Stromal cell of bone marrow (primary cell): Measurements from ENCODE around the gene CYTH1.

Experiments
- DNase-seq: peaks from one replicate; pipeline ENCODE4 v3.0.0-alpha.2; 2012; ENCODE audit warnings: low read depth

The CYTH1 gene

DNA sequence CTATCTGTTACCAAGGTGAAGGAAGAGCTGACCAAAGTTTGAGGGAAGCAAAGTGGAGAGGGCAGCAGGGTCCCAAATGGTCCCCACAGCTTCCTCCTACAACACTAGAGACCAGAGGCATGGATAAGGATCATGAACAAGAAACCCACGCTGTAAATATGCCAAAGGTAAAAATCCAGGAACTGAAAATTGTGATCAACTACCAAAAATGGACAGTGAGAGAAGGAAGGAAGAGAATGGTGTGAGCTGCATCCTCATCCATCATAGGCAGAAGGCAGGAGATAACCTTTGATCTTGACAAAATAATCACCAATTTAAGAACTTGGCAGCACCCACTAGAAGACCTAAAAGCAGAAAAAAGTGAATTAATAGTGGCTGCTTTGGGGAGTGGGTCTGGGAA, 66.2 kb downstream of the CYTH1 start:
- DNase-seq = no peak

DNA sequence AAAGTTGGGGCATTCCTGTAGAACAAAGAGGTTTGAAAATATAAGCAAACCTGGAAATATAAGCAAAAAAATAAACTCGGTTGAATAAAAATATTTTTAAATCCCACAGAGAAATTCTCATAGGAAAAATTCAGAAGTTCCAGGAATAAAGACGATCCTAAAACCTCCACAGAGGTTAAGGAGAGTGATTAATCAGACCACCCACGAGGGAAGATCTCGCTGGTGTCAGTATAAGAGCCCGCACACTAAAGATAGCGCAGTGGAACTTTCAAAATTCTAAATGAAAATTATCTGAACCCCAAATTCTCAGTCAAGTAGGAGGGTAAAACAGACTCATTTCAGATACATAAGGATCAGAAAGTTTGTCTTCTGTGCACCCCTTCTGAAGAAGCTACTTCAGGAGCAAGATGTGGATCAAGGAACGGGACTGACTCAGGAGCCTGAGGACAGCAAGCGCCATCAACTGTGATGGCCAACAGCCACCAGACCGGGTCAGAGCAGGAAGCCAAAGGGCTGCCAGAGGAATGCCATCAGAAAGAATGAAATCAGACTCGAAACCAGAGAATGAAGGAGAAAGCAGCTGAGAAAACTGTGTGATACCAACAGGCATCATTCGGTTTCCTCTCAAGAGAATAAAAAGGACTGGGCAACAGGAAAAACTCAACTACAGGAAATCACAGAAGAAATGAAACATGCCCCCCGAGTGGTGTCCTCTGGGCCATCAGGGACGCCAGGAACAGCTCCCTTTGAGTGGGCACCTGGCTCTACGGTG, 66.9 kb downstream of the CYTH1 start:
- DNase-seq = no peak

DNA sequence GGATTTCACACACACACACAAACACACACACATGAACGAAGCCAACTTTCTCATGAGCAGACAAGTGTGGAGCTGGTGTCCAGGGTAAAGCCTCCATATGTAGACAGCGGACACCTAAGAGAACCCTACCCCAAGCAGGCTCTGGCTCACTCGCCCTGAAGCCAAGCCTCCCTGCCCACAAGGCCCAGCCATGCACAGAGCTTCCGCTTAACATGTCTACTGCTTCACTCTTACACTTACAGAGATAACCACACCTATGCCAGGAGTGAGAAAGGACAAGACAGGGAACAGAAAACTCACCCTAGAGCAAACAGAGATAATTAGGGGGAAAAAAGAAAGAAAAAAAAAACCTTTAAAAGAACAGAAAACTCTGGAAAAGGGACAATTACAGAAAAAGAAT, 67.5 kb downstream of the CYTH1 start:
- DNase-seq = no peak

DNA sequence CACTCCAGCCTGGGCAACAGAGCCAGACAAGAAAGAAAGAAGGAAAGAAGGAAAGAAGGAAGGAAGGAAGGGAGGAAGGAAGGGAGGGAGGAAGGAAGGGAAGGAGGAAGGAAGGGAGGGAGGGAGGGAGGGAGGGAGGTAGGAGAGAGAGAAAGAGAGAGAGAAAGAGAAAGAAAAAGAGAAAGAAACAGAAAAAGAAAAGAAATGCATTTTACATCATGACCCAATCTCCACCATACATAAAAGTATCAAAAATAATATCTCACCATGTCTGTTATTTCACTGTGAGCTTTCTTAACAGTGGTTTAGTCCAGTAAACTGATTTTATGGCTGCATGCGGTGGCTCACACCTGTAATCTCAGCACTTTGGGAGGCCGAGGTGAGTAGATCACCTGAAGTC, 70.0 kb downstream of the CYTH1 start:
- DNase-seq = no peak

DNA sequence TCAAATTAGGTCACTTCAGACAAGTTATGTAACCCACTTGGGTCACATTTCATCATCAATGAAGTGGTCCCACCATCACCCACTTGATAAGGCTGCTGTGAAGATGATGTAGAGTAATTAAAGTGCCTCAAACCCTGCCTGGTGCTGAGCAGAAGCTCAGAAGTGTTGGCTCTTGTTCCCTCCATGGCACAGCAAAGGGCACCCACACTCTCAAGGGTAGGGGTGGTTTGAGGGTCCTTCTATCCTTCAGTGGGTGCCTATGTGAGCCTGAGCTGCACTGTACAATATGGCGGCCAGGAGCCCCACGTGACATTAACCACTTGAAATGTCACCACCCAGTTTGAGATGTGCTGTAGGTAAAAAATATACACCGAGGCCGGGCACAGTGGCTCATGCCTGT, 71.5 kb downstream of the CYTH1 start:
- DNase-seq = no peak

DNA sequence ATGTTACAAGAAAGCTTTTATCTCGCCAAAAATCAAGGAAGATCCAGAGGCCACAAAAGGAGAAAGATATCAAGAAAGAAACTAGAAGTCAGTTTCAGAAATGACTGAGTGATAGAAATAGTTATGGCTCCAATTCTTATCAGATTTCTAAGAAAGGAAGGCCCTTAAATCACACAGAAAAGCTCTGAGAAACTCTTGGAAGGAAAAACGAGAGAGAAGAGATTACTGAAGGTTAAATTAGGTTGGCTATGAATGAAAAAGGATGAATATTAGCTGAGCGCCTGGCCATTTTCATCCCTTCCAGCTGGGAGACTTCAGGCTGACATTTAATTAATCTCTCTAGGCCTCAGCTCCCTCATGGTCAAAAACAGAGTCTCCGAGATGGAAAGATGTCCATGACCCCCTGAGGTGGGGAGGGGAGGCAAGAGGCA, 72.3 kb downstream of the CYTH1 start:
- no peak for DNase-seq

DNA sequence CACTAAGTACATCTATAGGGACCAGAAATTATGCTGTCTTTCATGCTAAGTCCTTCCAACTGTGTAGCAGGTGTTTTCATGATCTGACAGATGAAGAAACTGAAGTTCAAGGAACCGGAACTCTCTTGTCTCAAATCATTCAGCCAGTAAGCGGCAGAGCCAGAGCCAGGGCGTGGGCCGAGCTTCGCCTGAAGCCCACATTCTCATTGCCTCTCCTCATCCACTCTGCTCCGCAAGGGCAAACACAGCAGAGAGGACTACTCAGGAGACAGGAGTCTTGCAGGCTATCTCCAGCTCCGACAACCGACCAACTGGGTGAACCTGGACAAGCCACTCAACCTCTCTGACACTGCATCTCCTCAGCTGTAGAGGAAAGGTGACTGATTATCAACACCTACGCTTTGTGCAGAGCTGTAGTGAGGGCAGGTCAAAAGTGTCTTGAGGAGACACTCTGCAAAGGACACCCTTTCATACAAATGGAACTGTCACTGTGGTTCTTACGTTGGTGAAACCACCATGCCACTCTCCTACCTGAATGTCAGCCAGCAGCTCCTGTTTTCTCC, 72.9 kb downstream of the CYTH1 start:
- no peak for DNase-seq

DNA sequence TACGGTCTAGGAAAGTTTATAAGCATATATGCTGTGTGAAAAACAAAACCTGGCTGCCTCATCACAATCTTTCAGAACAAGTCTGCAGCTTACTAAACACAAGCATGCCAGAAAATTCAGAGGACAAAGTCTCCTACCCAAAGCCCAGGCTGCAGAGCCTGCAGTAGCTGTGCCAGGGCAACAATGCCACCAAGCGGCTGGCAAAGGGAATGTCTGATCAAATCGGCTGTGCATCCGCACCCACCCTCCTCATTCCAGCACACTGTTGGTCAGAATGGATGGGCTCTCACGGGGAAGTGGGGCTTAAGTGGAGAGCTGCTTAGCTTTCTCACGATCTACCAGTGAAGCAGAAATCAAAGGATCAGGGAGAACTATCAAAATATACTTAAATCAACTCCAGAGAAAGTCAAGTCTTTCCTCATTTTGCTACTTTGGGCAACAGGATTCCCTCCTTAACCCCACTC, 73.5 kb downstream of the CYTH1 start:
- peak; percentile 58 for DNase-seq

DNA sequence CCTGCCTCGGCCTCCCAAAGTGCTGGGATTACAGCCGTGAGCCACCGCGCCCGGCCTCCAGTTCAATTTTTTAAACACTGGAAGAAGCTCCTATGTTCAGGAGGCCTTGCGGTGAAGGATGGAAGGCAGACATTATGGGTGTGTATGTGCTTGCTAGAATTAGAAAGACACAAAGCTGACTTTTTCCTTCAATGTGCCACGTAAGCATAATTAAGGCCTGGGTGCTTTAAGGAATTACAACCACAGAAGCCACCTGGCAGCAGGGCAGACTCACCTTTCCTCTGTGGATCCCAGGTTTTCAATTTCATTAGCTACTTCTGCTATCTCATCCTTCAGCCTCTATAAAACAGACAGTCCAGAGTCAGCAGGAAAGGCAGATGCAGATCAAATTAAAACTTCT, 74.2 kb downstream of the CYTH1 start:
- no peak for DNase-seq

DNA sequence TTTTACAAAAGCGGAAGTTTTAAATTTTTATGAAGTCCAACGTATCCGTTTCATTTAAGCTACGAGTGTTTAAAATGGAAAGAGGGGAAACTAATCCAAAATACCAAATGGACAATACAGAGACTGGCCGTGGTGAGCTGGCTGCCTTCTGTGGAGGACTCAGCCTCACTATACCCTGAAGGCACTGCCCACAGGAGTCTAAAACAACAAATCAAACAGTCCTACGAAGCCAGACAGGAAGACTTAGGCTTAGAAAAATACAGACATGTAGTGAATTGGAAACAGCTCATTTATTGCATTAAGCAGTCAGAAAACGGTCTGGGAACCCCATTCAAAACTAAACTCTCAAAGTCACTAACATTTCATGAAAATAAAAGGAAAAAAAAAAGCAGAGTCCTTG, 75.1 kb downstream of the CYTH1 start:
- DNase-seq = peak; percentile 12

DNA sequence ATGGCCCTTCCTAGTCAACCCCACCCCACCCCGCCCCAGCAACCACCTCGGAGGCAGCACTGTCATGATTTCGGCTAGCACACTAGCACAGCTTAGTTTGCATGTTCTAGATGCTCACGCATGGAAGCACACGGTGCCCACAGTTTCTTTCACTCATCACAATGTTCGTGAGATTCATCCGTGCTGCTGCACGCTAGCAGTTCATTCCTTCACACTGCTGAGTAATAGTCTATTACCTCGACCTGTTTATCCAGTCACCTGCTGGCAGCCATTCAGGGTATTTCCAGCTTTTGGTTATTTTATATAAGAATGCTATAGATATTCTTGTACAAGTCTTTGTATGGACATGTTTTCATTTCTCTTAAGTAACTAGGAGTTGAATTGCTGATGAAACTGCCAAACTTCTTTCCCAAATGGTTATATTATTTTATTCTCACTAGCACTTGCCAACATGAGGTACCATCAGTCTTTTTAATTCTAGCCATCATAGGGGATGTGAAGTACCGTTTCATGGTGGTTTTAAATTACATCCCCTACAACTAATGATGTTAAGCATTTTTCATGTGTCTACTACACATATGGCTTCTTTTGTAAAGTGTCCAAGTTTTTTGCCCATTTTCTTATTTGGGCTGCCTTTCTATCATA, 75.7 kb downstream of the CYTH1 start:
- no peak for DNase-seq

DNA sequence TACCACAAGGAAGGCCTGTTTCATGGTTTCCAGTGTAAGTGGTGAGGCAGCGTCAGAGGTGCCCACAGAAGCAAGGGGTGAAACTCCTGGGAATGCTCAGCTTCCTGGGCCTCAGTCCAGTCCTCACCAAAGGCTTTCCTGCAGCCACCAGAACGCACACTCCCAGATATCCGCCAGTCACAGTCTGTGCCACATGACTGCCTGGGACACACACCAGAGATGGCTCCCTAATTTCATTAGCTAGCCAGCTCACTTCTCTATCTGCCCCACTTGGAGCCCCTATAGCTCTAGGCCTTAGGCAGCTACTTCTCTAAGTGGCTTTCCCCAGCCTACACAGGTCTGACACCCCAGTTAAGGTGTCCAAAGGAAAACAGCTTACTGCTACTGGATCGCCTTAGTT, 77.0 kb downstream of the CYTH1 start:
- no peak for DNase-seq

DNA sequence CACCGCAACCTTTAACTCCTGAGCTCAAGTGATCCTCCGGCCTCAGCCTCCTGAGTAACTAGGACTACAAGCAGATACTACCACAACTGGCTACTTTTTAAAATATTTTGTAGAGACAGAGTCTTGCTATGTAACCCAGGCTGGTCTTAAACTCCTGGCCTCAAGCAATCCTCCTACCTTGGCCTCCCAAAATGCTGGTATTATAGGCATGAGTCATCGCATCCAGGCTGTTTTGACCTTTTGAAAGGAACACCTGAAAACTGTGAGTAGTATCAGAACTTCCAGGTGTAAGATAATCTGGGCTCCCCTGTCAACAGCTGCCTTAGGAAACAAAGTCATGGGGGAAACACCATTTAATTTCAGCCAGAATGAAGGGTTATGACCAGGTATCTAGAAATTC, 77.5 kb downstream of the CYTH1 start:
- no peak for DNase-seq

DNA sequence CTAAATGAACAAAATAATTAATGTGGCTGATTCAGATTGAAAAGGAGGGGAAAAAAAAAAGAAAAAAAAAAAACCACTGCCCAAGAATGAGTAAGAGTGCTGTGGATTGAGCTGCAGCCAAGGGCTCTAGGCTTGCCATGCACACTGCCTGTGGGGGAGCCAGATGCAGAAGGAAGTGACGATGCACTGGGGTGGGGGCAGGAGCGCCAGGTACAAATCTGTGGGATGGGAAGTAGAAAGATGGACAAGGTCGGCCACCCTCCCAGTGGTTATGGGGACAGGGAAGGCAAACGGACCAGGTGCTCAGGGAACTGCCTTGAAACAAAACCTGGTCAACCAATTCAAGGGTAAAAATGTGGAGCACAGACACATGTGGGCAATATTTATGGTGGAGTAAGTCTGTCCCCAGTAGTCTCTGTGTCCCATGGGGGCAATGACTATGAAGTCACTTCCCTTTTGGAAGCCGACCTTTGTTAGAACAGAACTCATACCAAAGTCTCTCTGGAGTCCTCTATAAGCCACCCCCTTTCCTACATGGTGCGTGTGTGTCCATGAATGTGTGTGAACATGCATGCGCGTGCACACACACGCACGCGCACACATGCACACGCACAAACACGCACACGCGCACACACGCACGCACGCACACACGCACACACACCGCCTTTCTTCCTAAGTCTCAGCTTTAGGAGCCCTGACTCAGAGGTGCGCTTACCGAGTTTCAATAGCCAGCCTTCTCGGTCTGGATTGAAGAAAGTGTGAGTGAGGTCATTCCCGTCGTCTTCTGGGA, 84.3 kb downstream of the CYTH1 start:
- peak; percentile 62 for DNase-seq

DNA sequence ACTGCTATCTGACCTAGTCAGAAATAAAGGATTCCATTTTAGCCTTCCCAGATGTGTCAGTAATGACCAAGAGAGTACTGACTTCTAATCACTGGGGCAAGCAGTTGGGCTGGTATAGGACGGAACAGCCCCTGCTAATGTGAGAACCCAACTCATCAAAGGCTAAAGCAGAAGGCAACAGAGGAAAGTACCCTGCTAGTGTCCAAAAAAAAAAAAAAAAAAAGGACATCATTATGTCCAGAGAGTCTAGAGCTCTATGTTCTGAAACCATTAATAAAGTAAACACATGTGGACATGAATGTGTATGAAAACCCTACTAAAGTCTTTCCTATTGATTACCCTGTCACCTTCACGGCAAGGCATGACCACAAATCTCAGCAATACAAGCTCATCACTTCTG, 85.0 kb downstream of the CYTH1 start:
- no peak for DNase-seq

DNA sequence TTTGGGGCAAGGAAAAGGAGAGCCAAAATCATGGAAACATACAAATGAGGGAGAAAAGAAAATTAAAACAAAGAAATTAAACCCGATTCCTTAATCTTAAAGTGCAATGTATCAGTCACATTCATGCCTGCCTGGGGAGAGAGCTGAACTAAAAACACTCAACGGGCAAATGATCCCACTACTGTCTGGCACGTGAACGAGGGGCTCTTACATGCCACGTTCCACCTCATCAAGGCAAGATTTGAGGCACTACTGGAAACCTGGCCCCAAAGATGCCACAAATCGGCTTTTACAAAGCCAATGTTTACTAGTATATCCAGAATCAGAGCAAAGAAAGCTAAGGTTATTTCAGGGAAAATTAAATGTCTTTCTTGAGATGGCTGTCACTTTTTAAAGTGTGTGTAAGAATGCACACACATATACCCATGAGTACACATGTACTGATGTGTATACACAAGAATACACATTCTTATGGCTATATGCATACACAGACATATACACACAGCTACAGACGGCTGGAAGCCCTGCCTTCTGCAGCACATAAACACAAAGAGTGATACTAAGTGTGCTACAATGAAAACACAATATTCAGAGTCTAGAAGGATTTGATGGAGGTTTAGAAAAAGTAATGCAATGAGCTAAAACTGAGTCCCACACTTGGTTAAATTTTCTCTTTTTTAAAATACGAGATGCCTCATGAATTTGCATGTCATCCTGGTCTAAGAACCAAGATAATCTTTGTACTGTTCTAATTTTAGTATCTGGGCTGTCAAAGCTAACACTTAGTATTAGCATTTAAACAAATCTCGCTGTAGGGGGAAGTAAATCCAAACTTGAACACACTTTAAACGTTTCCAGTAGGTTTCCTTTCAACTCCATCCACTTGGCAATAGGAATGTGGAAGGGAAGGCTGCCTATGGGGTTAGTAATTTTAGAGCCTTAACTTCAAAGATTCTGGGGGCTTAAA, 85.8 kb downstream of the CYTH1 start:
- no peak for DNase-seq

DNA sequence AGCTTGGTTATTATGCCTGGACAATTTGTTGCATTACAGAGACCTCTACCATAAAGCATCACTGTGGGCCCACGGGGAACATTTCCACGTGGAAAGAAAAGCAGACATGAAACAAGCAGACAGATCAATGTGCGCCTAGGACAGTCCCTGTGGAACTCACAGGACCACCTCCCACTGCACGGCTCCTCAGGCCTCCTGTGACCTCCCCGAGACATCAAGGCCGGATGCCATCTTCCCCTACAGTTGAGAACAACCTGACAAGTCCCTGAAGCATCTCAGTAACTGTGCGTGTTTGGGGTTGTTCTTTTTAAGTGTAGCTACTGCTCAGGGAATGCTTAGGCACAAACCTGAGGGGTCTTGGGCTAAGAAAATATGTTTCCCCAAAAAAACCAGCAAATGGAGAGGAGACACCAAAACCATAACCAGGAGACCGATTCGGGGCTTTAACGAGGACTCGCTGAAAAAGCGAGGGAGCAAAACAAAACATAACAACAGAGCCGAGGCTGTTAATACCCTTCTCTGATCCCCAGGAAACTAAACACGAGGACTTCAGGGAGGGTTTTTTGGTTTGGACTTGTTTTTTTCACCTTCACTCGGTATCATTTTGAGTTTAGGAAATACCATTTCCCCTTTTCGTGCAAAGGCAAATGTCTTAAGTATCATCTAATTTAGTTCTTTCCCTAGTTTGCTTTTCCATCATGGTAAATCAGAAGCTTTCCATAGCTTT, 87.1 kb downstream of the CYTH1 start:
- DNase-seq = no peak

DNA sequence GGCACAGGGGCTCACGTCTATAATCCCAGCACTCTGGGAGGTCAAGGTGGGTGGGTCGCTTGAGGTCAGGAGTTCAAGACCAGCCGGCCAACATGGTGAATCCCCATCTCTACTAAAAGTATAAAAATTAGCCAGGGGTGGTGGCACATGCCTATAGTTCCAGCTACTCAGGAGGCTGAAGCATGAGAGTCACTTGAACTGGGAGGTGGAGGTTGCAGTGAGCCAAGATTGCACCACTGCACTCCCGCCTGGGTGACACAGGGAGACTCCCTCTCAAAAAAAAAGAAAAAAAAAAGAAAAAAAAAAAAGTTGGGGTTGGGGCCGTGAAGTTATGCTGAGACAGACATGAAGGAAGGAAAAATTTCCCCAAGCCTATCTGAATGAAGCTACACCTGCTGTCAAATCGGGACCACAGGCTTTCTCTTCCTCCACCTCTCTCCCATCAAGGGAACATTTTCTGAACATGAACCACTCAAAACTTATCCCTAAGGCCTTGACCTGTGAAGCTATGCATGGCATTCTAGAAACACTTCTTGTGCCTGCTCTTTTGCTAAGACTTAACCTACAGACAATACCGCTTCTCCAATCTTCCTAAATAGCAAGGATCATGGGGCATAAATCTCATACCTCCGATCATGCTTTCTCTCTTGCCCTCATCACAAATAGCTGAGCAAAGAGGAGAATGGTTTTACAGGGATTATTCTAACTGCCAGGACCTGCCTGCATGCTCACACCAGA, 88.6 kb downstream of the CYTH1 start:
- no peak for DNase-seq

DNA sequence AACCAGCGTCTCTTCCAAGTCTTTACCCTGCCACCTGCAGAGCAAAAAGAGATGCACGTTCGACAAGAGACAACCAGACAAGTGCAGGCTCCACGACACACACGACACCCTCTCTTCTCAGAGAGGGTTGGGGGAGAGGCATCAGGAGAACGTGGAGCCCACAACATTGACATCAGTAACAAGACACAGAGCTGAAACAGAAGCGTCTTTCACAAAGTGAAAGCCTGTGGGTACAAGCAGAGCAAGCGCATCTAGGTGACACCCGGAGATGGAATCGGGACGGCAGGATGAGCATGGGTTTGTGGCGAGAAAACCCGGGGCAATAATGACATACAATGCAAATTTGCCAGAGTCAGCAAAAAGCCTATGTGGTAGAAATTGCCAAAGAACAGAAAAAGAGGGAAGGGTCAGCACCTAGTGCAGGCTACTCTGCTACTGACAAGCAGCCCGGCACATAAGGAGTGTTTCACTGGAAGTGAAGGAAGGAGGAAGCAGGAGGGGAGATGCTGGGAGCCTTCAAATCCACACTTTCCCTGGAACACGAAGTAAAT, 89.5 kb downstream of the CYTH1 start:
- DNase-seq = no peak

DNA sequence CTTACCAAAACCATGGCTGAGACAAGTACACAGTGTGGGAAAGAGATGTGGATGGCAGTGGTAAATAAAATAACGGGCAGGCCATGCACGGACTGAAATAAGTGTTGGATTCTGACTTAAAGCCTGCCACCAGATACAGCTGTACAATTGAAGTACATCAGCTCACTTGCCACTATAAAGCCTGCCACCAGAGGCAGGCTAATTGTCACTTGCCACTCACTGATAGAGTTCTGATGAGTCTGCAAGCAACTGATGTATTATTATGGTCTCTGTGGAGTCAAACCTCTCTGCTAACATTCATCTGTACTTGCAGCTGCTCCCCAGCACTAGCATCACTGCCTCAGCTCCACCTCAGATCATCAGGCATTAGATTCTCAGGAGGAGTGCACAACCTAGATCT, 93.0 kb downstream of the CYTH1 start:
- DNase-seq = no peak
